GM23338 (cell line): ENCODE results near the gene RXYLT1. TPM values are rescaled to one million over a fixed set of nuclear protein-coding genes. Genes with fewer than 3 reads are reported as not detected.

Experiments
- CREB1 ChIP-seq: fragments of 250-450 bp; sonication (Bioruptor Pico); IDR thresholded peaks from 2 replicates; pipeline ENCODE4 v1.5.0; 2020; ENCODE audit warnings: low read depth, mild to moderate bottlenecking, moderate library complexity
- EZH2phosphoT487 ChIP-seq: fragments of 200-600 bp; sonication (generic); IDR thresholded peaks from one replicate; pipeline ENCODE4 v1.8.1; 2018; ENCODE audit warnings: antibody characterized with exemption; ENCODE audit not compliant: unreplicated experiment
- NANOG ChIP-seq: IDR thresholded peaks from 2 replicates; pipeline ENCODE4 v1.6.1; 2016; ENCODE audit warnings: antibody characterized with exemption, borderline replicate concordance
- POLR2AphosphoS5 ChIP-seq: IDR thresholded peaks from 2 replicates; pipeline ENCODE4 v1.6.1; 2016; ENCODE audit warnings: antibody characterized with exemption, low read depth
- REST ChIP-seq: IDR thresholded peaks from one replicate; pipeline ENCODE4 v1.6.1; 2018; ENCODE audit warnings: antibody characterized with exemption; ENCODE audit not compliant: unreplicated experiment
- ZNF114 ChIP-seq: fragments of 250-450 bp; sonication (Bioruptor Pico); IDR thresholded peaks from 2 replicates; pipeline ENCODE4 v1.5.0; 2020; ENCODE audit warnings: mild to moderate bottlenecking, moderate library complexity
- ZNF331 ChIP-seq: fragments of 250-450 bp; sonication (Bioruptor Pico); IDR thresholded peaks from 2 replicates; pipeline ENCODE4 v1.5.0; 2020; ENCODE audit warnings: low read depth, mild to moderate bottlenecking, moderate library complexity
- ZNF462 ChIP-seq: fragments of 250-450 bp; sonication (Bioruptor Pico); IDR thresholded peaks from 2 replicates; pipeline ENCODE4 v1.5.0; 2020; ENCODE audit warnings: mild to moderate bottlenecking, moderate library complexity
- polyA plus RNA-seq: library from polyadenylated mRNA; unstranded; fragments of >200 nt; fragmentation: Nextera tagmentation; extraction: Ambion mirVana; gene quantifications from 2 replicates; pipeline ENCODE4 v1.2.1, GENCODE V29; 2016
- total RNA-seq: library from RNA; depleted of rRNA; stranded (reverse); fragments of >200 nt; shearing (Covaris generic); gene quantifications from 2 replicates; pipeline ENCODE4 v1.2.3, GENCODE V29; 2014

The RXYLT1 gene
- total and polyA plus RNA-seq, 2 experiments from 2014 or later: 10.1 to 11.1 TPM

- no peak for TF ChIP-seq REST
- TF ChIP-seq NANOG: no peak
- no peak for TF ChIP-seq EZH2phosphoT487
- TF ChIP-seq CREB1 (CRISPR knock-in tag): no peak
- no peak for TF ChIP-seq POLR2AphosphoS5
- no peak for TF ChIP-seq ZNF462 (CRISPR knock-in tag)
- TF ChIP-seq ZNF114 (CRISPR knock-in tag): no peak
- TF ChIP-seq ZNF331 (CRISPR knock-in tag): no peak
Observed at GRCh38 chr12:63787306-63787705, 7.6 kb downstream of the RXYLT1 start (continued).
